BLaER1 (cell line): ENCODE data around the gene TNNT3.
"Not testable (repeated sequence)": the region's sequence is repeated elsewhere in the genome, so short reads cannot be mapped to it uniquely, and the experiment has no call there.

Experiments used
- H3K27ac ChIP-seq: shearing (Covaris generic); formaldehyde crosslinking; 2 replicates; pipeline ENCODE4 v1.8.1; 2022
- H3K27me3 ChIP-seq: shearing (Covaris generic); formaldehyde crosslinking; 2 replicates; pipeline ENCODE4 v1.8.1; 2022
- H3K36me3 ChIP-seq: shearing (Covaris generic); formaldehyde crosslinking; 2 replicates; pipeline ENCODE4 v1.8.1; 2022
- H3K4me1 ChIP-seq: shearing (Covaris generic); formaldehyde crosslinking; 2 replicates; pipeline ENCODE4 v1.8.1; 2022
- H3K4me2 ChIP-seq: shearing (Covaris generic); formaldehyde crosslinking; 2 replicates; pipeline ENCODE4 v1.8.1; 2022
- H3K4me3 ChIP-seq: shearing (Covaris generic); formaldehyde crosslinking; 2 replicates; pipeline ENCODE4 v1.8.1; 2022
- H3K9ac ChIP-seq: shearing (Covaris generic); formaldehyde crosslinking; 2 replicates; pipeline ENCODE4 v1.8.1; 2022
- H3K9me3 ChIP-seq: shearing (Covaris generic); formaldehyde crosslinking; 2 replicates; pipeline ENCODE4 v1.8.1; 2022
- H4K20me1 ChIP-seq: shearing (Covaris generic); formaldehyde crosslinking; 2 replicates; pipeline ENCODE4 v1.8.1; 2022
- Cebpa-rat ChIP-seq: shearing (Covaris generic); IDR thresholded peaks from 2 replicates; pipeline ENCODE4 v1.8.1; 2022

Gene TNNT3

DNA sequence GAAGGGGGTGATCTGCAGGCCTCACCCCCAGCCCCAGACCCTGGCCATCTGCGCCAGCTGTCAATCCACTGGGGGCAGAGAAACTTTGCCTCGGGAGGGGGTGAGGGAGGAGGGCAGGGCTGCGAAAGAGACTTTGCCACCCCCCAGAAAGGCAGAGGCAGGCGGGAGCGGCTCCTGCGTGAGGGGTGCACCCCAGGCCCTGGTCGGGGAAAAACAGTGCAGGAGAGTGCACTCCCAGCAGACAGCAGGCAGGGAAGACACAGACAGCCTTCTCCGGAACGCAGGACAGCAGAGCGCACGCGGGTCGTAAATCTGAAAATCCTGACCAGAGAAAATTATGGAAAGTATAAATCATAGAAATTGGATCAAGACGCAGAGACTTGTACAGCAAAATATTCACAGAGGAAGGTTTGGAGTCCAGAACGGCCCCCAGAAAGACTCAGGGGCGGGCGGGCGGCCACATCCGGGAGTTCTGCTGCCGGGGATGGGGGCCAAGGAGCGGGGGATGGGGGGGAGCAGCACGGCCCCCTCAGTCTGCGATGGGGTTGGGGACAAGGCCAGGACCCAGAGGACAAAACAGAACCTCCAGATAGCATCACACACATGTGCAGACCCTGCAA, 19.6 kb downstream of the TNNT3 start:
- H3K36me3 ChIP-seq, result no peaks in the 10 kb centered on the region
- no peak overlapping the region for H3K4me3 ChIP-seq
- H3K4me1 ChIP-seq, result peaks cover 51% of the 10 kb centered on the region
- H3K27ac ChIP-seq, result no peak overlapping the region
- 0 out of 2 replicates have a peak overlapping the region, but pooled peaks have one; percentile 2 for H3K4me2 ChIP-seq
- H3K9ac ChIP-seq, result no peak overlapping the region
- no peaks in the 10 kb centered on the region for H4K20me1 ChIP-seq
- no peaks in the 10 kb centered on the region for H3K9me3 ChIP-seq
- TF ChIP-seq Cebpa-rat, result no peak
- no peaks in the 10 kb centered on the region for H3K27me3 ChIP-seq

DNA sequence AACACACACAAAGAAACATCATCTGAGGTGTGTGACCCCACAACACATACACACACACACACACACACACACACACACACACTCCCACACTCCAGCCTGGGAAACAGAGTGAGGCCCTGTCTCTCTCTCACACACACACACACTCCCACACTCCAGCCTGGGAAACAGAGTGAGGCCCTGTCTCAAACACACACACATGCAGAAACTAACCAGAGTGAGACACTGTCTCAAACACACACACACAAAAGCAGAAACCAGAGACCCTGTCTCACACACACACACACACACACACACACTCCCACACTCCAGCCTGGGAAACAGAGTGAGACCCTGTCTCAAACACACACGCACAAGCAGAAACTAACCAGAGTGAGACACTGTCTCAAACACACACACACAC, 20.3 kb downstream of the TNNT3 start:
- H4K20me1 ChIP-seq, H3K9me3 ChIP-seq, H3K4me3 ChIP-seq, H3K4me2 ChIP-seq, H3K9ac ChIP-seq, H3K27me3 ChIP-seq, H3K27ac ChIP-seq, H3K36me3 ChIP-seq: not testable (repeated sequence)
- H3K4me1 ChIP-seq, result peaks cover 47% of the 10 kb centered on the region

DNA sequence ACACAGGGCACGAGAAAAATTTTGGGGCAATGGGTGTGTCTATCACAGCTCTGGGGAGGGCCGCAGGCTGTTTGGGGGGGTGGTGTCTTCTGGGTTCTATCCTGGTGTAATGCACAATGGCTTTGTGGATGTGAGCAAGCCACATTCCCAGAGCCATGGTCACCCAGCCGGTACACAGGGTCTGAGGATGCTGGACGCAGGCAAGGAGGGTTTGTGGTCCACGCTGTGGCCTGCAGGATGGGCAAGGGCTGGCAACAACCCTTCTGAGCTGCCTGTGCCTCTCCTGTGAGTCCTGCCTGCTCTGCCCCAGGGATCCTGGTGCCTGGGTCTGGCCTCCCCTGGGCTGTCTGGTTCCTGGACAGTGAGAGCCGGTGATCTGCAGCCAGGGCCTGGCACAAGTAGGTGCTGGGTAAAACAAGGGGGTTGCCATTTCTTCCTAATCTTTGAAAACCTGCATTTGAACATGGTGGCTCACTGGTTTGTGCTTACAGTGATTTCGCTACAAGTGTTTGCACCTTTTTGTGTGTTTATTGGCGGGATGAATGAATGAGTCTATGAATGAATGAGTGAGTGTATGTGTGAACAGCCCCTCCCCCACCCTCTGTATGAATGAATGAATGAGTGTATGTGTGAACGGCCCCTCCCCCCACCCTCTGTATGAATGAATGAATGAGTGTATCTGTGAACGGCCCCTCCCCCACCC, 23.2 kb downstream of the TNNT3 start:
- no peak overlapping the region for H3K27ac ChIP-seq
- H3K4me3 ChIP-seq, result no peak overlapping the region
- no peaks in the 10 kb centered on the region for H3K9me3 ChIP-seq
- H3K36me3 ChIP-seq, result no peaks in the 10 kb centered on the region
- peak overlapping the region; percentile 34 for H3K4me2 ChIP-seq
- H3K4me1 ChIP-seq, result peaks cover 32% of the 10 kb centered on the region
- H3K9ac ChIP-seq, result no peak overlapping the region
- no peak for TF ChIP-seq Cebpa-rat
- H4K20me1 ChIP-seq, result no peaks in the 10 kb centered on the region
- no peaks in the 10 kb centered on the region for H3K27me3 ChIP-seq

DNA sequence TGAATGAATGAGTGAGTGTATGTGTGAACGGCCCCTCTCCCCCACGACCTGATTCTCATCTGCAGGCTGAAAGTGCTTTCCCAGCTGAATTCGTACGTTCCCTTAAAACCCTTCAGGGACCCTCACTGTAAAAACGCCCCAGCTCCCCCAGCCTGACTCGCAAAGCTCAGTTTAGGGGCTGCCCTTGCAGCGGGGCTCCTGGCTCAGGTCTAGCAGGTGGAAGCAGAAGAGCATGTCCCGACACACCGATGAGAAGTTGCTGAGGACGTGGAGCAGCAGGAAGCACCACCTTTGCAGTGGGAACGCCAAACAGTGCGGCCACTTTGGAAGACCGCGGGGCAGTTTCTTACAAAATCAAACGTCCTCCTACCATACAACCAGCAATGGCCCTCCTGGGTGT, 24.1 kb downstream of the TNNT3 start:
- TF ChIP-seq Cebpa-rat, result no peak
- H3K36me3 ChIP-seq, result no peaks in the 10 kb centered on the region
- peaks cover 25% of the 10 kb centered on the region for H3K4me1 ChIP-seq
- H3K9me3 ChIP-seq, result no peaks in the 10 kb centered on the region
- no peak overlapping the region for H3K27ac ChIP-seq
- H3K9ac ChIP-seq, result no peak overlapping the region
- H3K4me2 ChIP-seq, result peak overlapping the region; percentile 35
- H3K4me3 ChIP-seq, result no peak overlapping the region
- no peaks in the 10 kb centered on the region for H3K27me3 ChIP-seq
- no peaks in the 10 kb centered on the region for H4K20me1 ChIP-seq

DNA sequence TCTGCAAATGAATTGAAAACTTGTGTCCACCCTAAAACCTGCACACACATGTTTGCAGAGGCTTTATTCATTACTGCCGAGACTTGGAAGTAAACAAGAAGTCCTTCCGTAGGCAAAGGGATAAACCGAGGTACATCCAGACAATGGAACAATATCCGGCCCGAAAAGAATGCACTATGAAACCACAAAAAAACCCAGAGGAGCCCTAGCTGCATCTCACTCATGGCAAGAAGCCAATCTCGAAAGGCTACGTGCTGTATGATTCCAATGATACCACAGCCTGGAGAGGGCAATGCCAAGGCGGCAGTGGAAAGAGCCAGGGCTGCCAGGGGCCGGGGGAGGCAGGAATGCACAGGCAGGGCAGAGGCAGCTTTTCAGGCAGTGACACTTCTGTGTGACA, 24.5 kb downstream of the TNNT3 start:
- no peak overlapping the region for H3K9ac ChIP-seq
- H3K4me2 ChIP-seq, result peak overlapping the region; percentile 35
- TF ChIP-seq Cebpa-rat, result no peak

DNA sequence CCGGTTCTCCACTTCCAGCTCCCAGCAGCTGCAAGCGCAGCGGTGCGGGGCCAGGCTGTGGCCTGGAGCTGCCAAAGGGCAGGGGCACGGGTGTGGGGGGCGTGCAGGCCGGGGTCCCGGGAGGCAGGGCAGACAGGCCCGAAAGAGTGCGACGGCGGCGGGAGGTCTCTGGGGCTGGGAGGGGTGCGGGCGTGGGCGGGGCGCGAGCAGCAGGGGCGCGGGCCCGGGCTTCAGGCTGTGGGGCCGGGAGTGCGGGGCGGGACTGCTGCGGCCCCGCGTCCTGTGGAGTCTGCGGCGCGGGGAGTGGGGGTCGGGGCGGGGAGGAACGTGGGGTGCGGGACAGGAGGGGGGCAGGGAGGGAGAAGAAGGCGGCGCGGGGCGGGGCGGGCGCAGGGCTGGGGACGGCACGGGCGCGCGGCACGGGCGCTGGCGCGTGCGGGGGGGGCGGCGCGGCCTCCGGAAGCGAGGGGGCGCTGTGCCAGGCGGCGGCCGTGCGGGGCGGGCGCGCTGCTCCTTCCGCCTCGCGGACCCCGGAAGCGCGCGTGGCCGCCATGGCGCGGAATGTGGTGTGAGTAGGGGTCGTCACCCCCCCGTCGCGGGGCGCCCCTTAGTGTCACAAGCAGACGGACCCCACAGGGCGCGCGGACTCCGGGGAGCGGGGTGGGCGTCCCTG, 27.4 kb downstream of the TNNT3 start, which contains the start of gene MRPL23:
TSS of gene MRPL23 (plus strand) at position 521 of the 673 bp plus-strand sequence. CDS start at position 552, 31 bp downstream.
- TF ChIP-seq Cebpa-rat, result no peak
- no peak within 1 kb of the TSS for H3K27ac ChIP-seq
- no peaks in the 10 kb centered on the region for H3K36me3 ChIP-seq
- H3K27me3 ChIP-seq, result no peaks in the 10 kb centered on the region
- no peaks in the 10 kb centered on the region for H4K20me1 ChIP-seq
- peaks cover 18% of the 10 kb centered on the region for H3K4me1 ChIP-seq
- H3K9ac ChIP-seq, result no peak within 1 kb of the TSS
- no peak within 1 kb of the TSS for H3K4me3 ChIP-seq
- no peak within 1 kb of the TSS for H3K4me2 ChIP-seq
- H3K9me3 ChIP-seq, result no peaks in the 10 kb centered on the region

More for the DNA sequence above, 24.5 kb downstream of the TNNT3 start:
- Histone ChIP-seq H3K27ac (no peak overlapping the region), H3K27me3 (no peaks in the 10 kb centered on the region), H3K4me3 (no peak overlapping the region), H3K4me1 (peaks cover 21% of the 10 kb centered on the region), H3K9me3 (no peaks in the 10 kb centered on the region), H3K36me3 (no peaks in the 10 kb centered on the region), H4K20me1 (no peaks in the 10 kb centered on the region)

DNA sequence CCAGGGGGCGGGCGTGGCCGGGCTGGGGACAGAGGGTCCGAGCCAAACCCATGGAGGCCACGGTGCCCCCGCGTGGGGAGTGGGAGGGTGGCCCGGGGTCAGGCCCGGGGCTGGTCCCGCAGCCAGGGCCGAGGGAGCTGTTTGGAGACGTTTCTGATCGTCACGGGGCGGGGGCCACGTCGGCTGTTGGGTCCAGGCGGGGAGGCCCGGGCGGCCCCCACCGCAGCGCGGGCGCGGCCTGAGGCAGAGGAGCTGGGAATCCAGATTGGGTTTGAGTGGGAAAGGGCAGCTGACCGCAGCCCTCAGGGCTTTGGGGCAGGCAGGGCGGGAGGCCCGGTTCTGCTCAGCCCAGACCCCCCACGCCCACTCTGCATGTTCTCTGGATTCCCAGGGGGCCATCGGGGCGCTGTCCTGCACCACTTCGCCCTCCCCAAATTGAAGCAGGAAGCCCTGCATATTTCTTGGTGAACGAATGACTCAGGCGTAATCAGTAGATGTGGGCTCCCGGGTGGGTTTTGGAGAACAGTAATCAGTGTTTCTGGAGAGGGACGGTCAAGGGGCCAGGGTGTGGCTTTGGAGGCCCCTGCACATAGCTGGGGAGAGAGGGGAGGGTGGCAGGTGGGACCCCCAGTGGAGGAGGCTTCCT, 28.2 kb downstream of the TNNT3 start:
- Histone ChIP-seq H3K36me3 (no peaks in the 10 kb centered on the region), H3K4me2 (no peak overlapping the region), H3K4me1 (peaks cover 11% of the 10 kb centered on the region), H3K9ac (no peak overlapping the region), H3K27me3 (no peaks in the 10 kb centered on the region), H3K9me3 (no peaks in the 10 kb centered on the region), H3K4me3 (no peak overlapping the region), H4K20me1 (no peaks in the 10 kb centered on the region), H3K27ac (no peak overlapping the region)
- TF ChIP-seq Cebpa-rat, result no peak

DNA sequence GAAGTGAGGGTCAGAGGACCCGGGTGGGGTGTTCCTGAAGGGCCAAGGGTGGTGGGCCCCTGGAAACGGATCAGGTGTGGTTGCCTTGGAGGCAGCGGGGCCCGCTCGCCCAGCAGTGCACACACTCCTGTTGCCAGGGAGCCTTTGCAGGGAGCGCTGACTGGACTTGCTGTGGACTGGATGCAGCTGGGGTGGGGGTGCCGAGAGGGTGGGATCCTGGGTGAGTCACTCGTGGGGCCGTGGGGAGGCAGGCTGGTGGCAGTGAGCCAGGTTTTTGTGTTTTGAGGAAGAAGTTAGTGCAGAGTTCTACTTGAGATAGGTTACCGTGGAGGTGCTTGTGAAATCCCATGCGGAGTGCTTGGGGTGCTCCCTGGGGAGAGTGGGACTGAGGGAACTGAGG, 28.9 kb downstream of the TNNT3 start:
- no peaks in the 10 kb centered on the region for H3K36me3 ChIP-seq
- peaks cover 10% of the 10 kb centered on the region for H3K4me1 ChIP-seq
- H3K4me3 ChIP-seq, result no peak overlapping the region
- H3K4me2 ChIP-seq, result no peak overlapping the region
- H3K27ac ChIP-seq, result no peak overlapping the region
- H3K9ac ChIP-seq, result no peak overlapping the region
- no peaks in the 10 kb centered on the region for H4K20me1 ChIP-seq
- no peak for TF ChIP-seq Cebpa-rat
- H3K9me3 ChIP-seq, result no peaks in the 10 kb centered on the region
- no peaks in the 10 kb centered on the region for H3K27me3 ChIP-seq

DNA sequence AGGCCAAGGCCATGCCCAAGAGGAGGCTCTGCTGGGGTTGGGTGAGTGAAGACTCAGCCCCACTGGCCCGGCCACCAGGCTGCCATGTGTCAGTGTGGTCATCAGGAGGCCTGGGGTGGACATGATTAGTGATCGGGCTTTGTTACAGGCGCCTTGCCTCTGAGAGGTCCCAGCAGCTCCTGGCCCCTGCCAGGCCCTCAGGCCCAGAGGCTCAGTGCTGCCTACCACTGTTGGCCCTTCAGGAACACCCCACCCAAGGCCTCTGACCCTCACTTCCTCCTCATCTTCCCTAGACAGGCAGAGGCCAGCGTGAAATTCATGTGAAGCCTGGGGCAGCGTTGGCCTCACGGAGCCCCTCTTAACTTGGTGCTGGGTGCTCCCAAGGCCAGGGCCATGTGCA, 29.8 kb downstream of the TNNT3 start:
- H3K9ac ChIP-seq, result no peak overlapping the region
- H3K27ac ChIP-seq, result no peak overlapping the region
- H3K4me3 ChIP-seq, result no peak overlapping the region
- H3K9me3 ChIP-seq, result no peaks in the 10 kb centered on the region
- no peaks in the 10 kb centered on the region for H3K27me3 ChIP-seq
- no peak overlapping the region for H3K4me2 ChIP-seq
- no peaks in the 10 kb centered on the region for H4K20me1 ChIP-seq
- no peak for TF ChIP-seq Cebpa-rat
- no peaks in the 10 kb centered on the region for H3K36me3 ChIP-seq
- H3K4me1 ChIP-seq, result peaks cover under 1% of the 10 kb centered on the region

DNA sequence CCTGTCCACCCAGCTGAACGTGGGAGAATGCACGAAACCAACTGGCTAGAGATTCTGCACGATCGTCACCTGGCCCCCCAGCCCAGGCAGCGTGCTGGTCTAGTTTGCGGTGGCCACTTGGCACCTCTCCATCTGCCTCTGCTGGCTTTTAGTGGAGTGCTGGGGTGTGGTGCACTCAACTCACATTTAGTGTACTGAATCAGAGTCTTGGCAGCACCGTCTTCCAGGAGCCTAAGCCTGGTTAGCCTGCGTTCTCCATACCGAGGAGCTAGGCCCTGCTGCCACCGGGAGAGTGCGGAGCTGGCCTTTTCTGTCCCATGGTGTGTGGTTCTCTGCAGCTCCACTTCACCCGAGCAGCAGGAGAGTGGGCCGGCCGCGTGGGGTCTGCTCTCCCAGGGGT, 30.4 kb downstream of the TNNT3 start:
- no peak overlapping the region for H3K4me2 ChIP-seq
- H3K27ac ChIP-seq, result no peak overlapping the region
- H4K20me1 ChIP-seq, result no peaks in the 10 kb centered on the region
- H3K9me3 ChIP-seq, result no peaks in the 10 kb centered on the region
- H3K4me3 ChIP-seq, result no peak overlapping the region
- H3K27me3 ChIP-seq, result no peaks in the 10 kb centered on the region
- no peaks in the 10 kb centered on the region for H3K36me3 ChIP-seq
- no peaks in the 10 kb centered on the region for H3K4me1 ChIP-seq
- TF ChIP-seq Cebpa-rat, result no peak
- H3K9ac ChIP-seq, result no peak overlapping the region
